Neuronal stem cell (in vitro differentiated cells): ENCODE data around the gene C9orf57. TPM values are rescaled to one million over a fixed set of nuclear protein-coding genes. Genes with fewer than 3 reads are reported as not detected.
"Not testable (repeated sequence)": the region's sequence is repeated elsewhere in the genome, so short reads cannot be mapped to it uniquely, and the experiment has no call there.

Experiments
- DNase-seq: peaks from one replicate; pipeline ENCODE4 v3.0.0-alpha.2; 2013; ENCODE audit warnings: low spot score
- H2AFZ ChIP-seq: one replicate; pipeline ENCODE4 v1.6.1; 2013; ENCODE audit warnings: mild to moderate bottlenecking, low read length, inconsistent platforms
- H2AK5ac ChIP-seq: 2 replicates; pipeline ENCODE4 v1.6.1; 2013; ENCODE audit warnings: low read depth, mild to moderate bottlenecking, inconsistent platforms, low read length, moderate library complexity, mixed read lengths
- H2BK120ac ChIP-seq: 2 replicates; pipeline ENCODE4 v1.6.1; 2013; ENCODE audit warnings: low read depth, mild to moderate bottlenecking, inconsistent platforms, low read length, moderate library complexity, mixed read lengths
- H2BK12ac ChIP-seq: one replicate; pipeline ENCODE4 v1.6.1; 2013; ENCODE audit warnings: low read length, inconsistent platforms
- H2BK15ac ChIP-seq: 2 replicates; pipeline ENCODE4 v1.6.1; 2013; ENCODE audit warnings: mild to moderate bottlenecking, low read length, inconsistent platforms, mixed read lengths
- H2BK5ac ChIP-seq: one replicate; pipeline ENCODE4 v1.6.1; 2013; ENCODE audit warnings: inconsistent platforms, mild to moderate bottlenecking, low read length, moderate library complexity
- H3K14ac ChIP-seq: one replicate; pipeline ENCODE4 v1.6.1; 2013; ENCODE audit warnings: low read length, inconsistent platforms
- H3K18ac ChIP-seq: 2 replicates; pipeline ENCODE4 v1.6.1; 2013; ENCODE audit warnings: low read length, inconsistent platforms
- H3K23ac ChIP-seq: 2 replicates; pipeline ENCODE4 v1.6.1; 2013; ENCODE audit warnings: low read depth, mild to moderate bottlenecking, mixed read lengths, low read length, inconsistent platforms; ENCODE audit not compliant: poor library complexity
- H3K27ac ChIP-seq: replicated peaks from 3 replicates; pipeline ENCODE4 v1.5.1; 2013; ENCODE audit warnings: low read length, inconsistent platforms
- H3K27me3 ChIP-seq, 3 experiments: 2 replicates each; pipeline ENCODE4 v1.6.1; 2013; ENCODE audit warnings: low read length in 3 of 3, mild to moderate bottlenecking in 2 of 3, inconsistent platforms in 1 of 3, low read depth in 1 of 3, mixed read lengths in 1 of 3, moderate library complexity in 1 of 3; ENCODE audit not compliant: control insufficient read depth in 3 of 3, insufficient read depth in 3 of 3
- H3K36me3 ChIP-seq, 2 donors: replicated peaks in 1 of 2; 2 replicates each; pipeline ENCODE4 v1.6.1; 2013; ENCODE audit warnings: low read length in 2 of 2; ENCODE audit not compliant: control insufficient read depth in 2 of 2, insufficient read depth in 2 of 2
- H3K4ac ChIP-seq: 2 replicates; pipeline ENCODE4 v1.6.1; 2013; ENCODE audit warnings: inconsistent platforms, mild to moderate bottlenecking, low read length, moderate library complexity
- H3K4me1 ChIP-seq, 2 donors: 1 replicate in 1 of 2; 2 replicates in 1 of 2; pipeline ENCODE4 v1.6.1; 2013; ENCODE audit warnings: low read length in 2 of 2, low read depth in 1 of 2; ENCODE audit not compliant: control insufficient read depth in 2 of 2, insufficient read depth in 1 of 2
- H3K4me2 ChIP-seq: one replicate; pipeline ENCODE4 v1.6.1; 2013; ENCODE audit warnings: mild to moderate bottlenecking, low read length, inconsistent platforms; ENCODE audit not compliant: insufficient read depth, poor library complexity, severe bottlenecking
- H3K4me3 ChIP-seq, 2 donors: 2 replicates each; pipeline ENCODE4 v1.5.1; 2013; ENCODE audit warnings: low read length in 2 of 2, mild to moderate bottlenecking in 2 of 2, inconsistent platforms in 1 of 2, moderate library complexity in 1 of 2
- H3K79me1 ChIP-seq: one replicate; pipeline ENCODE4 v1.6.1; 2013; ENCODE audit warnings: low read depth, mild to moderate bottlenecking, inconsistent platforms, low read length, moderate library complexity
- H3K9ac ChIP-seq: one replicate; pipeline ENCODE4 v1.6.1; 2013; ENCODE audit warnings: mild to moderate bottlenecking, low read depth, low read length, inconsistent platforms; ENCODE audit not compliant: poor library complexity
- H3K9me3 ChIP-seq, 2 donors: replicated peaks in 1 of 2; 2 replicates each; pipeline versions ENCODE3 to v1.6.1; 2013; ENCODE audit warnings: low read length in 2 of 2, mild to moderate bottlenecking in 2 of 2, inconsistent platforms in 1 of 2, low read depth in 1 of 2, mixed read lengths in 1 of 2, moderate library complexity in 1 of 2; ENCODE audit not compliant: control insufficient read depth in 2 of 2, insufficient read depth in 1 of 2
- H4K8ac ChIP-seq: one replicate; pipeline ENCODE4 v1.6.1; 2013; ENCODE audit warnings: low read depth, mild to moderate bottlenecking, inconsistent platforms, low read length, moderate library complexity
- H4K91ac ChIP-seq: one replicate; pipeline ENCODE4 v1.6.1; 2013; ENCODE audit warnings: low read length, low read depth, mild to moderate bottlenecking, inconsistent platforms; ENCODE audit not compliant: poor library complexity
- WGBS, 2 donors: extraction: QIAGEN DNeasy Blood & Tissue Kit; methylation state at CpG; one replicate each; pipeline ENCODE4 v1.1.7; 2013; ENCODE audit warnings: missing lambda C conversion rate in 2 of 2, mixed read lengths in 1 of 2; ENCODE audit not compliant: insufficient read length in 2 of 2, insufficient replicate concordance in 1 of 2; ENCODE audit errors: extremely low coverage in 2 of 2; 5-methylcytosine and 5-hydroxymethylcytosine counted together
- polyA plus RNA-seq, 2 experiments: library from polyadenylated mRNA; stranded (reverse); fragments of 200-250 nt; gene quantifications; one replicate each; pipeline ENCODE4 v1.2.3, GENCODE V29; 2013

Gene C9orf57, protein sequence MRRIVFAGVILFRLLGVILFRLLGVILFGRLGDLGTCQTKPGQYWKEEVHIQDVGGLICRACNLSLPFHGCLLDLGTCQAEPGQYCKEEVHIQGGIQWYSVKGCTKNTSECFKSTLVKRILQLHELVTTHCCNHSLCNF
- polyA plus RNA-seq (2013, experiment 1 of 2): not detected
- polyA plus RNA-seq (2013, experiment 2 of 2): not detected

- H3K18ac ChIP-seq: no peak within 1 kb of the TSS
- H3K9me3 ChIP-seq: no peaks in the 10 kb centered on the region
- peaks cover 0 to 2% (median 0%) of the 10 kb centered on the region in 3 experiments for H3K27me3 ChIP-seq
- H3K4ac ChIP-seq: no peak within 1 kb of the TSS
- no peak within 1 kb of the TSS for H2BK15ac ChIP-seq
- H3K14ac ChIP-seq: no peak within 1 kb of the TSS
- no peak within 1 kb of the TSS for H2AK5ac ChIP-seq
- no peak within 1 kb of the TSS for H3K9ac ChIP-seq
- WGBS, 2 donors: no CpG with 5 or more reads among the region's 4 CpGs
- H3K27ac ChIP-seq: no peak within 1 kb of the TSS
- H2BK5ac ChIP-seq: no peak within 1 kb of the TSS
- H3K23ac ChIP-seq: no peak within 1 kb of the TSS
- no peak within 1 kb of the TSS for H3K4me2 ChIP-seq
- no peaks in the 10 kb centered on the region for H3K36me3 ChIP-seq
- H2AFZ ChIP-seq: no peak within 1 kb of the TSS
- no peaks in the 10 kb centered on the region for H3K79me1 ChIP-seq
- H2BK120ac ChIP-seq: no peak within 1 kb of the TSS
- no peak within 1 kb of the TSS for H2BK12ac ChIP-seq
- no peak within 1 kb of the TSS for H3K4me3 ChIP-seq
- H3K4me1 ChIP-seq: no peaks in the 10 kb centered on the region
- DNase-seq: no peak
- H4K91ac ChIP-seq: no peak within 1 kb of the TSS
- no peak within 1 kb of the TSS for H4K8ac ChIP-seq
Measured at GRCh38 chr9:72060513-72060912, at the start of gene C9orf57. Gene C9orf57 (minus strand): TSS chr9:72060613. CDS start chr9:72059331, 1,282 bp downstream.

- Histone ChIP-seq H2BK12ac (no peak overlapping the region), H3K23ac (no peak overlapping the region), H3K4ac (no peak overlapping the region), H2AK5ac (no peak overlapping the region), H3K4me2 (no peak overlapping the region), H3K4me1 (no peaks in the 10 kb centered on the region), H4K91ac (no peak overlapping the region), H3K27ac (no peak overlapping the region), H3K9me3 (no peaks in the 10 kb centered on the region), H3K79me1 (no peaks in the 10 kb centered on the region), H3K4me3 (no peak overlapping the region), H3K14ac (no peak overlapping the region), H2BK15ac (no peak overlapping the region), H3K18ac (no peak overlapping the region), H2BK120ac (no peak overlapping the region), H3K27me3 (no peaks in the 10 kb centered on the region), H3K9ac (no peak overlapping the region), H2BK5ac (no peak overlapping the region), H2AFZ (no peak overlapping the region), H4K8ac (no peak overlapping the region), H3K36me3 (no peaks in the 10 kb centered on the region)
- no CpG with 5 or more reads among the region's 2 CpGs for WGBS, 2 donors
- no peak for DNase-seq
Measured at GRCh38 chr9:72102520-72102919, 42.1 kb upstream of the C9orf57 start.

GRCh38 chr9:72095520-72095919 lies 35.1 kb upstream of the C9orf57 start:
- not testable (repeated sequence) for H3K27me3 ChIP-seq, H2BK12ac ChIP-seq, H3K23ac ChIP-seq

GRCh38 chr9:72092820-72093219 lies 32.4 kb upstream of the C9orf57 start:
- no peak overlapping the region for H4K91ac ChIP-seq
- no peak overlapping the region for H3K27ac ChIP-seq
- H2AK5ac ChIP-seq: no peak overlapping the region
- no peak overlapping the region for H4K8ac ChIP-seq
- no peaks in the 10 kb centered on the region for H3K4me1 ChIP-seq
- no peaks in the 10 kb centered on the region for H3K27me3 ChIP-seq
- no peaks in the 10 kb centered on the region for H3K79me1 ChIP-seq
- H3K4me2 ChIP-seq: no peak overlapping the region
- H2BK15ac ChIP-seq: no peak overlapping the region
- no peak overlapping the region for H3K23ac ChIP-seq
- H3K9ac ChIP-seq: no peak overlapping the region
- H2BK5ac ChIP-seq: no peak overlapping the region
- H3K36me3 ChIP-seq: no peaks in the 10 kb centered on the region
- no peak overlapping the region for H3K4ac ChIP-seq
- H2AFZ ChIP-seq: no peak overlapping the region
- no peak for DNase-seq
- H2BK12ac ChIP-seq: no peak overlapping the region
- no peak overlapping the region for H3K18ac ChIP-seq
- H3K9me3 ChIP-seq: no peaks in the 10 kb centered on the region
- H3K14ac ChIP-seq: no peak overlapping the region
- no peak overlapping the region for H2BK120ac ChIP-seq
- no CpG with 5 or more reads among the region's 6 CpGs for WGBS, 2 donors
- no peak overlapping the region for H3K4me3 ChIP-seq

More at GRCh38 chr9:72095520-72095919, 35.1 kb upstream of the C9orf57 start:
- not testable (repeated sequence) for H2BK15ac ChIP-seq, H3K4me1 ChIP-seq, H2AFZ ChIP-seq, H3K9me3 ChIP-seq, H3K4me2 ChIP-seq, H3K9ac ChIP-seq, H3K79me1 ChIP-seq, H2AK5ac ChIP-seq, DNase-seq, H3K27ac ChIP-seq, H4K8ac ChIP-seq, H4K91ac ChIP-seq, H3K4ac ChIP-seq, H2BK5ac ChIP-seq, H3K18ac ChIP-seq, H3K4me3 ChIP-seq, H3K14ac ChIP-seq, H3K36me3 ChIP-seq, H2BK120ac ChIP-seq
- no CpG with 5 or more reads among the region's 3 CpGs for WGBS, 2 donors
